ENCODE measurements around the gene JAK3. TPM values are rescaled to one million over a fixed set of nuclear protein-coding genes. Genes with fewer than 3 reads are reported as not detected.
"Not testable (repeated sequence)": the region's sequence is repeated elsewhere in the genome, so short reads cannot be mapped to it uniquely, and the experiment has no call there.

JAK3 gene
- total RNA-seq, 1 experiment from 2014 or later = not detected

GRCh38 chr19:17788632-17789031, 59.1 kb downstream of the JAK3 start:
- H3K4me3 Mint-ChIP-seq (ENCODE audit: unreplicated experiment) = no peak overlapping the region
- CTCF ChIA-PET = no interaction called here
- H3K36me3 Mint-ChIP-seq (ENCODE audit: insufficient read depth, unreplicated experiment) = no peaks in the 10 kb centered on the region
- no TSS peak for BruUV-seq (replicated peaks)
- H3K9me3 ChIP-seq = no peaks in the 10 kb centered on the region
- H3K4me1 Mint-ChIP-seq (ENCODE audit: low read depth, unreplicated experiment) = no peaks in the 10 kb centered on the region
- intact Hi-C loops (cut with micrococcal nuclease; ENCODE audit: unreplicated experiment) = no loop called here
- H3K4me3 ChIP-seq (ENCODE audit: low read depth, low read length) = no peak overlapping the region
- H3K4me1 ChIP-seq = no peaks in the 10 kb centered on the region
- H3K27me3 ChIP-seq (replicated peaks; ENCODE audit: control insufficient read depth, insufficient read depth, low read length) = no peaks in the 10 kb centered on the region
- no peak for TF ChIP-seq CTCF (IDR thresholded peaks at IDR 0.05; ENCODE audit: insufficient read depth in 1 of 2, low read depth in 1 of 2, low read length in 1 of 2, severe bottlenecking in 1 of 2, unreplicated experiment in 1 of 2)
- POLR2A ChIA-PET = no interaction called here
- H3K27me3 Mint-ChIP-seq (ENCODE audit: insufficient read depth, unreplicated experiment) = peaks cover 2% of the 10 kb centered on the region
- DNase-seq = no peak
- no peak overlapping the region for H3K27ac Mint-ChIP-seq (ENCODE audit: unreplicated experiment)
- H3K9me3 Mint-ChIP-seq (ENCODE audit: unreplicated experiment) = no peaks in the 10 kb centered on the region
- H3K36me3 ChIP-seq (ENCODE audit: control insufficient read depth, insufficient read depth, low read length) = no peaks in the 10 kb centered on the region

- ChIA-PET POLR2A (no interaction called here), CTCF (interaction anchor here (0.6 kb wide), 1 partner anchor 210 kb away, joined by 3 read pairs; no protein-coding TSS in a partner anchor)
- Histone ChIP-seq H3K4me1 (no peaks in the 10 kb centered on the region), H3K9me3 (no peaks in the 10 kb centered on the region), H3K27me3 (replicated peaks; ENCODE audit: control insufficient read depth, insufficient read depth, low read length) (no peaks in the 10 kb centered on the region), H3K4me3 (ENCODE audit: low read depth, low read length) (no peak overlapping the region), H3K36me3 (ENCODE audit: control insufficient read depth, insufficient read depth, low read length) (no peaks in the 10 kb centered on the region)
- intact Hi-C loops (cut with micrococcal nuclease; ENCODE audit: unreplicated experiment) = no loop called here
- no peak for TF ChIP-seq CTCF (IDR thresholded peaks at IDR 0.05; ENCODE audit: insufficient read depth in 1 of 2, low read depth in 1 of 2, low read length in 1 of 2, severe bottlenecking in 1 of 2, unreplicated experiment in 1 of 2)
- no peak overlapping the region for H3K4me3 Mint-ChIP-seq (ENCODE audit: unreplicated experiment)
- no peak overlapping the region for H3K27ac Mint-ChIP-seq (ENCODE audit: unreplicated experiment)
- H3K36me3 Mint-ChIP-seq (ENCODE audit: insufficient read depth, unreplicated experiment) = no peaks in the 10 kb centered on the region
- no peaks in the 10 kb centered on the region for H3K4me1 Mint-ChIP-seq (ENCODE audit: low read depth, unreplicated experiment)
- H3K27me3 Mint-ChIP-seq (ENCODE audit: insufficient read depth, unreplicated experiment) = peaks cover 2% of the 10 kb centered on the region
- DNase-seq = no peak
- H3K9me3 Mint-ChIP-seq (ENCODE audit: unreplicated experiment) = no peaks in the 10 kb centered on the region
- no TSS peak for BruUV-seq (replicated peaks)
These were observed 60.4 kb downstream of the JAK3 start for GRCh38 chr19:17787274-17787913.

- intact Hi-C loops (cut with micrococcal nuclease; ENCODE audit: unreplicated experiment) = no loop called here
- Histone ChIP-seq H3K4me3 (ENCODE audit: low read depth, low read length) (no peak overlapping the region), H3K27me3 (replicated peaks; ENCODE audit: control insufficient read depth, insufficient read depth, low read length) (no peaks in the 10 kb centered on the region), H3K36me3 (ENCODE audit: control insufficient read depth, insufficient read depth, low read length) (no peaks in the 10 kb centered on the region), H3K9me3 (no peaks in the 10 kb centered on the region), H3K4me1 (no peaks in the 10 kb centered on the region)
- Mint-ChIP-seq H3K9me3 (ENCODE audit: unreplicated experiment) (no peaks in the 10 kb centered on the region), H3K4me1 (ENCODE audit: low read depth, unreplicated experiment) (no peaks in the 10 kb centered on the region), H3K4me3 (ENCODE audit: unreplicated experiment) (no peak overlapping the region), H3K36me3 (ENCODE audit: insufficient read depth, unreplicated experiment) (no peaks in the 10 kb centered on the region), H3K27ac (ENCODE audit: unreplicated experiment) (no peak overlapping the region), H3K27me3 (ENCODE audit: insufficient read depth, unreplicated experiment) (peaks cover 2% of the 10 kb centered on the region)
- ChIA-PET POLR2A (no interaction called here), CTCF (no interaction called here)
- peak; percentile 43 to 75 for TF ChIP-seq CTCF (IDR thresholded peaks at IDR 0.05; ENCODE audit: insufficient read depth in 1 of 2, low read depth in 1 of 2, low read length in 1 of 2, severe bottlenecking in 1 of 2, unreplicated experiment in 1 of 2)
- DNase-seq = peak in 1 of 2 experiments; percentile 51
- BruUV-seq (replicated peaks) = no TSS peak
These were observed 63.4 kb downstream of the JAK3 start for GRCh38 chr19:17784201-17785008.

- H3K4me1 Mint-ChIP-seq (ENCODE audit: low read depth, unreplicated experiment); H3K4me3 ChIP-seq (ENCODE audit: low read depth, low read length); DNase-seq; H3K36me3 Mint-ChIP-seq (ENCODE audit: insufficient read depth, unreplicated experiment); H3K4me3 Mint-ChIP-seq (ENCODE audit: unreplicated experiment); H3K4me1 ChIP-seq; CTCF ChIA-PET; H3K9me3 Mint-ChIP-seq (ENCODE audit: unreplicated experiment); H3K36me3 ChIP-seq (ENCODE audit: control insufficient read depth, insufficient read depth, low read length); POLR2A ChIA-PET; intact Hi-C loops (cut with micrococcal nuclease; ENCODE audit: unreplicated experiment); H3K27ac Mint-ChIP-seq (ENCODE audit: unreplicated experiment); H3K27me3 Mint-ChIP-seq (ENCODE audit: insufficient read depth, unreplicated experiment); H3K9me3 ChIP-seq; BruUV-seq (replicated peaks); H3K27me3 ChIP-seq (replicated peaks; ENCODE audit: control insufficient read depth, insufficient read depth, low read length): not testable (repeated sequence)
These were observed 64.1 kb downstream of the JAK3 start for GRCh38 chr19:17783721-17784120.

Measured in Caco-2 (cell line).